K562 (cell line): ENCODE measurements around the gene RASGEF1C. TPM values are rescaled to one million over a fixed set of nuclear protein-coding genes. Genes with fewer than 3 reads are reported as not detected.

Experiments used
- ATAC-seq: fragments of 200-7000 bp; cut with Tn5 transposase; 3 replicates; pipeline ENCODE4 v1.9.1; 2020; ENCODE audit warnings: moderate library complexity
- BruUV-seq: library from RNA; stranded (reverse); fragments of 400-500 nt; replicated peaks from 2 replicates; lab custom pipeline; 2021; lab: Mats Ljungman, UMichigan
- CTCF ChIA-PET: fragments of 300-600 bp; formaldehyde crosslinking; extraction: SDS; loops from one replicate; lab custom pipeline; 2021; ENCODE audit warnings: low intra/inter-chr PET ratio; lab: Yijun Ruan, JAX
- POLR2A ChIA-PET: fragments of 300-600, 350-650 bp; sonication (Branson Sonifier 250); formaldehyde crosslinking; extraction: SDS; loops from one replicate; lab custom pipeline; 2021; ENCODE audit warnings: antibody characterized with exemption, inconsistent platforms; lab: Yijun Ruan, JAX
- DNase-seq, 4 experiments: peaks; one replicate each; pipeline versions ENCODE4 v3.0.0 to v3.0.0-alpha.2; 2011 to 2018; ENCODE audit warnings: low spot score in 3 of 4, mixed read lengths in 3 of 4; ENCODE audit errors: extremely low read depth in 1 of 4
- FAIRE-seq: peaks from 2 replicates; lab custom pipeline; 2011; peaks lifted over from hg19 to GRCh38; lab: Jason Lieb, UNC
- H2AFZ ChIP-seq: 2 replicates; pipeline ENCODE4 v1.6.0; 2011; ENCODE audit warnings: low read depth, low read length, control low read depth, inconsistent platforms
- H3K27ac ChIP-seq: fragments of 200-600 bp; 3 replicates; pipeline ENCODE4 v1.8.0; 2011; ENCODE audit warnings: low read depth, mild to moderate bottlenecking, control low read depth, inconsistent platforms, low read length, moderate library complexity, mixed read lengths; ENCODE audit errors: extremely low read depth
- H3K27me3 ChIP-seq, 2 experiments: fragments of 300-600 bp in 1 of 2; 2 replicates in 1 of 2; 3 replicates in 1 of 2; pipeline versions ENCODE4 v1.6.0 to v1.8.0; 2011; ENCODE audit warnings: inconsistent platforms in 2 of 2, low read length in 2 of 2, mild to moderate bottlenecking in 1 of 2, mixed read lengths in 1 of 2, moderate library complexity in 1 of 2; ENCODE audit not compliant: control insufficient read depth in 2 of 2, insufficient read depth in 2 of 2
- H3K36me3 ChIP-seq: fragments of 300-600 bp; 3 replicates; pipeline ENCODE4 v1.8.0; 2011; ENCODE audit warnings: mild to moderate bottlenecking, low read length, inconsistent platforms; ENCODE audit not compliant: control insufficient read depth, insufficient read depth
- H3K4me1 ChIP-seq, 2 experiments: fragments of 200-600 bp in 1 of 2; replicated peaks in 1 of 2; 2 replicates in 1 of 2; 3 replicates in 1 of 2; pipeline versions ENCODE4 v1.5.1 to v1.8.0; 2011; ENCODE audit warnings: inconsistent platforms in 2 of 2, low read length in 2 of 2, mild to moderate bottlenecking in 1 of 2, mixed read lengths in 1 of 2, moderate library complexity in 1 of 2; ENCODE audit not compliant: control insufficient read depth in 2 of 2, insufficient read depth in 2 of 2
- H3K4me2 ChIP-seq: 2 replicates; pipeline ENCODE4 v1.6.1; 2011; ENCODE audit warnings: low read length, control low read depth, inconsistent platforms, mixed read lengths; ENCODE audit not compliant: insufficient read depth
- H3K4me3 ChIP-seq: fragments of 200-600 bp; sonication (generic), shearing (Covaris generic); 2 replicates; pipeline ENCODE4 v1.5.1; 2016; ENCODE audit warnings: control low read depth, inconsistent platforms
- H3K79me2 ChIP-seq: fragments of 200-600 bp; 3 replicates; pipeline ENCODE4 v1.8.0; 2011; ENCODE audit warnings: low read length, inconsistent platforms; ENCODE audit not compliant: control insufficient read depth, insufficient read depth
- H3K9ac ChIP-seq, 2 experiments: 2 replicates each; pipeline versions ENCODE4 v1.6.0 to v1.6.1; 2011; ENCODE audit warnings: low read depth in 2 of 2, low read length in 2 of 2, control low read depth in 1 of 2, inconsistent platforms in 1 of 2, mild to moderate bottlenecking in 1 of 2, mixed read lengths in 1 of 2; ENCODE audit not compliant: insufficient read depth in 1 of 2
- H3K9me1 ChIP-seq: one replicate; pipeline ENCODE4 v1.6.0; 2011; ENCODE audit warnings: inconsistent platforms, mild to moderate bottlenecking, low read length, moderate library complexity; ENCODE audit not compliant: control insufficient read depth, insufficient read depth
- H3K9me3 ChIP-seq: replicated peaks from 2 replicates; pipeline ENCODE4 v1.5.1; 2011; ENCODE audit warnings: low read depth, low read length, inconsistent platforms; ENCODE audit not compliant: control insufficient read depth, insufficient read depth
- H4K20me1 ChIP-seq: replicated peaks from 2 replicates; pipeline ENCODE4 v1.6.1; 2011; ENCODE audit warnings: low read length, inconsistent platforms, mixed read lengths; ENCODE audit not compliant: control insufficient read depth, insufficient read depth
- GATAD2B ChIP-seq: fragments of 450-650 bp; IDR thresholded peaks from 2 replicates; pipeline ENCODE4 v1.6.1; 2017; ENCODE audit warnings: mild to moderate bottlenecking, borderline replicate concordance
- MEIS2 ChIP-seq: fragments of 450-650 bp; IDR thresholded peaks from 2 replicates; pipeline ENCODE4 v1.6.1; 2014; ENCODE audit warnings: mild to moderate bottlenecking; ENCODE audit not compliant: partially characterized antibody
- MTF1 ChIP-seq: fragments of 250-450 bp; sonication (Bioruptor Pico); IDR thresholded peaks from 2 replicates; pipeline ENCODE4 v1.9.0; 2021; ENCODE audit warnings: moderate library complexity, mild to moderate bottlenecking, inconsistent platforms, borderline replicate concordance
- PHB ChIP-seq: fragments of 250-450 bp; sonication (Bioruptor Pico); IDR thresholded peaks from 2 replicates; pipeline ENCODE4 v1.5.0; 2021
- WGBS: fragments of 100-300 bp; shearing (Covaris generic); methylation state at CpG from one replicate; pipeline ENCODE4 v1.1.6; 2016; ENCODE audit warnings: low coverage, mixed read lengths; ENCODE audit not compliant: insufficient coverage; ENCODE audit errors: missing lambda C conversion rate; 5-methylcytosine and 5-hydroxymethylcytosine counted together
- in situ Hi-C: fragments of 300-500 bp; cut with MboI; formaldehyde crosslinking; loops from 4 replicates; pipeline ENCODE4 v1.15.0; 2018; ENCODE audit warnings: inconsistent platforms, mixed read lengths
- intact Hi-C: fragments of 100-400 bp; cut with micrococcal nuclease; formaldehyde crosslinking; loops from 2 replicates; pipeline ENCODE4 v1.14.2; 2022
- polyA plus RNA-seq, 8 experiments: library from polyadenylated mRNA; depleted of rRNA in 4 of 8; stranded (reverse) in 5 of 8; unstranded in 3 of 8; fragments of >200 nt; fragmentation: Nextera tagmentation in 2 of 8; fragmentation: Illumina TruSeq in 1 of 8; extraction: Ambion mirVana in 2 of 8; extraction: Trizol in 1 of 8; gene quantifications; 2 replicates each; pipeline versions ENCODE4 v1.2.1 to v1.2.3, GENCODE V29; 2011 to 2014; ENCODE audit warnings: inconsistent platforms in 1 of 8, missing spikeins in 1 of 8
- total RNA-seq, 7 experiments: library from RNA; depleted of rRNA in 6 of 7; stranded (reverse); fragments of >200 nt in 6 of 7; fragmentation: Illumina TruSeq in 2 of 7; extraction: Trizol in 2 of 7; gene quantifications; 2 replicates each; pipeline versions ENCODE4 v1.2.1 to v1.2.3, GENCODE V29; 2011 to 2021; ENCODE audit warnings: low replicate concordance in 1 of 7
- TF ChIP-seq, protein P1 (sequence below): fragments of 450-650 bp; IDR thresholded peaks from 2 replicates; pipeline ENCODE4 v1.6.1; 2016
- TF ChIP-seq, protein P2 (sequence below), 2 experiments: IDR thresholded peaks in 1 of 2; conservative IDR thresholded peaks in 1 of 2; 2 replicates each; pipeline ENCODE4 v1.6.1; 2016; ENCODE audit warnings: low read depth in 2 of 2, mild to moderate bottlenecking in 1 of 2, missing compliant biosample characterization in 1 of 2, missing genetic modification characterization in 1 of 2, moderate library complexity in 1 of 2

The RASGEF1C gene
- total and polyA plus RNA-seq, 9 of the 15 experiments (the other 6 are each of a cell fraction or from before 2014, with no cell fraction given), result 0.04 to 1.1 (median 0.21) TPM; not detected in 4

DNA sequence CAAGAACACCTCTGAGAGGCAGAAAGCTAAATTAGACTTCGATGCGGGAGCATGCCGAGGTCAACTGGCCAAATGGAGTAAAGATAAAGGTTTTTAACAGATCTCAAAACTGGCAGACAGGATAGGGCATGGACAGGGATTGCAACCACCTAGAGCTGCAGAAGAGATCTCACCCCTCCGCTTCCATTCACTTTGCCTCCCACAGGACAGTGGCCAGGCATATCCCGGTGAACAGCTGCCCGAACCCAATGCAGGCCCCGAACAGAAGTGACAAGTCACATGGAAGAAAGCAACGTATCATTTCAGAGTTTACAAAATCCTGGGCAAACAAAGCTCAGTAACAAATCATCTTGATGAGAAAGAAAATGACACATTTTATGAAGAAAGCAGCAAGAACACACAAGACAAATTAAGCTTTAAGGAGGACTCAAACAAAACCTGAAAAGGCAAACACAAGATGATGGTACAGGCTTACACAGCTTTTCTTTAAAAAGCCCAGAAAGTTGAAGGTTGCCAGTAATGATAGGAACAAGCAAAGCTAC is 155.9 kb downstream of the RASGEF1C start (continued):
- TF ChIP-seq, protein P1, sequence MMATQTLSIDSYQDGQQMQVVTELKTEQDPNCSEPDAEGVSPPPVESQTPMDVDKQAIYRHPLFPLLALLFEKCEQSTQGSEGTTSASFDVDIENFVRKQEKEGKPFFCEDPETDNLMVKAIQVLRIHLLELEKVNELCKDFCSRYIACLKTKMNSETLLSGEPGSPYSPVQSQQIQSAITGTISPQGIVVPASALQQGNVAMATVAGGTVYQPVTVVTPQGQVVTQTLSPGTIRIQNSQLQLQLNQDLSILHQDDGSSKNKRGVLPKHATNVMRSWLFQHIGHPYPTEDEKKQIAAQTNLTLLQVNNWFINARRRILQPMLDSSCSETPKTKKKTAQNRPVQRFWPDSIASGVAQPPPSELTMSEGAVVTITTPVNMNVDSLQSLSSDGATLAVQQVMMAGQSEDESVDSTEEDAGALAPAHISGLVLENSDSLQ, result peak; percentile 31; the same call in 1 of the 2 replicates
- no peak for TF ChIP-seq PHB (CRISPR knock-in tag)

DNA sequence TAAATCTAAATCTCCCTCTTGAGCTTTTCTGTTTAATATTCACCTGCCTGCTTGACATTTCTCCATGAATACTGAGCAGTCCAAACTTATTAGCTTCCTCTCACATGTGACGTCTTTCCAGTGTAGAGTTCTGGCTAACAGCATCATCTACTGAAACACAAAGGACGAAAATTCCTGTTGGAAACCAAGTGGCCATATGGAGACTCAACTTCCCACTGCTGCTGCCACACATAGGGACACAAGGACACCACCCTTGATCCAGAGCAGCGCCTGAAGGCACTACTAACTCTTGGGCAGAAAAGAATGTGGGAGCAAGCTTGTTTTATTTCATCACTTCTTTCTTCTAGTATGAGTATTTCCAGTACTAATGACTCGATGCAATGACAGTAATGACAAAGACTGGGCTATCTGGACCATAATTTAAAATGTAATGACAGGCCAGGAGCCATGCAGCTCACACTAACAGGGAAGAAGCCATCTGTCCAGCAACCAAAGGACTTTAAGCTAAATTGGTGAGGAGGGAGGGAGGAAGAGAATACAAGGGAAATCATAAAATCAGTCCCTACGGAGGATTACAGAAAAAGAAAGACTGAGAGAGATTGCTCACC is 156.7 kb downstream of the RASGEF1C start:
- intact Hi-C loops, result no loop called here
- Histone ChIP-seq H3K9me3 (no peaks in the 10 kb centered on the region), H2AFZ (no peak overlapping the region), H4K20me1 (no peaks in the 10 kb centered on the region), H3K4me3 (no peak overlapping the region), H3K9me1 (no peaks in the 10 kb centered on the region), H3K27ac (no peak overlapping the region), H3K4me1 (peaks cover 2 to 29% of the 10 kb centered on the region in 2 experiments; a peak in 3 of 5 replicates), H3K9ac (no peak overlapping the region), H3K27me3 (no peaks in the 10 kb centered on the region), H3K4me2 (no peak overlapping the region), H3K79me2 (peaks cover 11% of the 10 kb centered on the region; the same call in 2 of the 3 replicates), H3K36me3 (no peaks in the 10 kb centered on the region)
- TF ChIP-seq GATAD2B (no peak), MEIS2 (peak; percentile 53), MTF1 (CRISPR knock-in tag) (no peak)
- TF ChIP-seq, protein P1, result peak; percentile 50; the same call in 1 of the 2 replicates
- TF ChIP-seq, protein P2, sequence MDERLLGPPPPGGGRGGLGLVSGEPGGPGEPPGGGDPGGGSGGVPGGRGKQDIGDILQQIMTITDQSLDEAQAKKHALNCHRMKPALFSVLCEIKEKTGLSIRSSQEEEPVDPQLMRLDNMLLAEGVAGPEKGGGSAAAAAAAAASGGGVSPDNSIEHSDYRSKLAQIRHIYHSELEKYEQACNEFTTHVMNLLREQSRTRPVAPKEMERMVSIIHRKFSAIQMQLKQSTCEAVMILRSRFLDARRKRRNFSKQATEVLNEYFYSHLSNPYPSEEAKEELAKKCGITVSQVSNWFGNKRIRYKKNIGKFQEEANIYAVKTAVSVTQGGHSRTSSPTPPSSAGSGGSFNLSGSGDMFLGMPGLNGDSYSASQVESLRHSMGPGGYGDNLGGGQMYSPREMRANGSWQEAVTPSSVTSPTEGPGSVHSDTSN (CRISPR knock-in tag; IDR thresholded peaks at IDR 0.05; ENCODE audit: low read depth), result no peak
- TF ChIP-seq, protein P2 (tag; conservative IDR thresholded peaks at IDR 0.05; ENCODE audit: low read depth), result peak; percentile 66
- ATAC-seq (no peak), FAIRE-seq (no peak), DNase-seq (no peak)
- 54% methylated on average over 5 of the region's 5 CpGs for WGBS
- BruUV-seq, result no TSS peak
- ChIA-PET CTCF (no interaction called here), POLR2A (interaction anchor here (0.6 to 1.2 kb wide), 2 partner anchors 9 to 298 kb away, joined by 3 read pairs; no protein-coding TSS in a partner anchor)
- in situ Hi-C loops, result no loop called here
